ENCODE results near the gene PRB4. TPM values are rescaled to one million over a fixed set of nuclear protein-coding genes. Genes with fewer than 3 reads are reported as not detected.

Gene PRB4
- total and polyA plus RNA-seq, 2 donors from 2014 or later, result not detected

DNA sequence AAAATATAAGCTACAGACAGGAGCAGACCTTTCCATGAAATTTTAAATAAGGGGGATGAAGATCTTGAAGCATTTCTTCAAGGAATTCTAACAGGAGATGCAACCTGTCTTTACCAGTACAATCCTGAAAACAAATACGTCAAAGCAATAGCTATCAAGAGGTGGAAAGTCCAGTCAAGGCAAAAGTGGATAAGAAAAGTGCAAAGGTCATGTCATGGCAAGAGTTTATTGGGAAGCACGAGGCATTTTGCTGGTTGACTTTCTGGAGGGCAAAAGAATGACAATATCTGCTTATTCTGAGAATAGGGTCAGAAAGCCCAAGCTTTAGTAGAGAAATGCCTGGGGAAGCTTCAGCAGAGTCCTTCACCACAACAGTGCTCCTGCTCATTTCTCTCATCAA, 34.3 kb upstream of the PRB4 start:
- Histone ChIP-seq H3K27me3 (ENCODE audit: control insufficient read depth, insufficient read depth, low read length) (no peaks in the 10 kb centered on the region), H3K27ac (ENCODE audit: low read depth in 2 of 2, low read length in 2 of 2) (no peak overlapping the region), H3K4me3 (ENCODE audit: low read length in 3 of 3) (no peak overlapping the region), H3K4me1 (ENCODE audit: control insufficient read depth in 2 of 3, insufficient read depth in 2 of 3, low read depth in 1 of 3, low read length in 3 of 3) (no peaks in the 10 kb centered on the region), H3K9me3 (ENCODE audit: control insufficient read depth in 2 of 3, insufficient read depth in 1 of 3, low read length in 3 of 3) (peaks cover 0 to 3% (median 0%) of the 10 kb centered on the region in 3 donors), H3K36me3 (ENCODE audit: control insufficient read depth in 2 of 3, insufficient read depth in 3 of 3, low read length in 3 of 3) (no peaks in the 10 kb centered on the region), H3K9ac (ENCODE audit: low read length in 3 of 3) (no peak overlapping the region)
- TF ChIP-seq, protein P1, sequence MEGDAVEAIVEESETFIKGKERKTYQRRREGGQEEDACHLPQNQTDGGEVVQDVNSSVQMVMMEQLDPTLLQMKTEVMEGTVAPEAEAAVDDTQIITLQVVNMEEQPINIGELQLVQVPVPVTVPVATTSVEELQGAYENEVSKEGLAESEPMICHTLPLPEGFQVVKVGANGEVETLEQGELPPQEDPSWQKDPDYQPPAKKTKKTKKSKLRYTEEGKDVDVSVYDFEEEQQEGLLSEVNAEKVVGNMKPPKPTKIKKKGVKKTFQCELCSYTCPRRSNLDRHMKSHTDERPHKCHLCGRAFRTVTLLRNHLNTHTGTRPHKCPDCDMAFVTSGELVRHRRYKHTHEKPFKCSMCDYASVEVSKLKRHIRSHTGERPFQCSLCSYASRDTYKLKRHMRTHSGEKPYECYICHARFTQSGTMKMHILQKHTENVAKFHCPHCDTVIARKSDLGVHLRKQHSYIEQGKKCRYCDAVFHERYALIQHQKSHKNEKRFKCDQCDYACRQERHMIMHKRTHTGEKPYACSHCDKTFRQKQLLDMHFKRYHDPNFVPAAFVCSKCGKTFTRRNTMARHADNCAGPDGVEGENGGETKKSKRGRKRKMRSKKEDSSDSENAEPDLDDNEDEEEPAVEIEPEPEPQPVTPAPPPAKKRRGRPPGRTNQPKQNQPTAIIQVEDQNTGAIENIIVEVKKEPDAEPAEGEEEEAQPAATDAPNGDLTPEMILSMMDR (IDR thresholded peaks at IDR 0.05; ENCODE audit: borderline replicate concordance, extremely low read depth, insufficient read depth), result no peak
- DNase-seq, result no peak
- intact Hi-C loops (cut with DNase I), result no loop called here
- no peak for FAIRE-seq

- Histone ChIP-seq H3K27ac (ENCODE audit: low read depth in 2 of 2, low read length in 2 of 2) (no peak overlapping the region), H3K9me3 (ENCODE audit: control insufficient read depth in 2 of 3, insufficient read depth in 1 of 3, low read length in 3 of 3) (no peaks in the 10 kb centered on the region), H3K27me3 (ENCODE audit: control insufficient read depth, insufficient read depth, low read length) (no peaks in the 10 kb centered on the region), H3K4me3 (ENCODE audit: low read length in 3 of 3) (no peak overlapping the region), H3K4me1 (ENCODE audit: control insufficient read depth in 2 of 3, insufficient read depth in 2 of 3, low read depth in 1 of 3, low read length in 3 of 3) (no peaks in the 10 kb centered on the region), H3K36me3 (ENCODE audit: control insufficient read depth in 2 of 3, insufficient read depth in 3 of 3, low read length in 3 of 3) (no peaks in the 10 kb centered on the region), H3K9ac (ENCODE audit: low read length in 3 of 3) (no peak overlapping the region)
- intact Hi-C loops (cut with DNase I), result no loop called here
- DNase-seq, result no peak
- no peak for FAIRE-seq
- TF ChIP-seq, protein P1 (IDR thresholded peaks at IDR 0.05; ENCODE audit: borderline replicate concordance, extremely low read depth, insufficient read depth), result no peak
These were observed 14.2 kb upstream of the PRB4 start for GRCh38 chr12:11324426-11324825.

DNA sequence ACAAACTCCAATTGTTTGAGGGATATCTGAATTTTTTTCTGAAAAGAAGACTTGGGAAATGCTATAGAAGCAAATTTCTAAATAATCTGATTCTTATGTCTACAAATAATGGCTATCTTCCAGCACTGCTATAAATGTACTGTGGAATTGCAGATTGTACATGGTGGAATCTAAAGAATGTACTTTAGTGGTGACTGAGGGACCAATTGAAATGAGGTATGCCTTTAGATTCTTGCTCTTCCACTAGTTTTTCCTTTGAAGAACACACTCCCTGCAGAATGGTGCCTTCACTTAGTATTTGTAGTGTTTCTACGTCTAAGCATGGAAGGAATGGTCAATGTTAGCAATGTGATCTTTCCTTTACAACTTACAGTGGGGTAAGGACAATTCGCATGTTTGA, 11.7 kb upstream of the PRB4 start:
- intact Hi-C loops (cut with DNase I), result no loop called here
- Histone ChIP-seq H3K27ac (ENCODE audit: low read depth in 2 of 2, low read length in 2 of 2) (no peak overlapping the region), H3K4me3 (ENCODE audit: low read length in 3 of 3) (no peak overlapping the region), H3K9me3 (ENCODE audit: control insufficient read depth in 2 of 3, insufficient read depth in 1 of 3, low read length in 3 of 3) (no peaks in the 10 kb centered on the region), H3K4me1 (ENCODE audit: control insufficient read depth in 2 of 3, insufficient read depth in 2 of 3, low read depth in 1 of 3, low read length in 3 of 3) (no peaks in the 10 kb centered on the region), H3K36me3 (ENCODE audit: control insufficient read depth in 2 of 3, insufficient read depth in 3 of 3, low read length in 3 of 3) (no peaks in the 10 kb centered on the region), H3K9ac (ENCODE audit: low read length in 3 of 3) (no peak overlapping the region), H3K27me3 (ENCODE audit: control insufficient read depth, insufficient read depth, low read length) (no peaks in the 10 kb centered on the region)
- DNase-seq, result no peak
- FAIRE-seq, result no peak
- TF ChIP-seq, protein P1 (IDR thresholded peaks at IDR 0.05; ENCODE audit: borderline replicate concordance, extremely low read depth, insufficient read depth), result no peak

- no peaks in the 10 kb centered on the region for H3K36me3 ChIP-seq (ENCODE audit: control insufficient read depth in 2 of 3, insufficient read depth in 3 of 3, low read length in 3 of 3)
- TF ChIP-seq, protein P1 (IDR thresholded peaks at IDR 0.05; ENCODE audit: borderline replicate concordance, extremely low read depth, insufficient read depth), result no peak
- no peak for FAIRE-seq
- peaks cover 0 to 3% (median 2%) of the 10 kb centered on the region in 3 donors for H3K9me3 ChIP-seq (ENCODE audit: control insufficient read depth in 2 of 3, insufficient read depth in 1 of 3, low read length in 3 of 3)
- H3K9ac ChIP-seq (ENCODE audit: low read length in 3 of 3), result no peak overlapping the region
- no peaks in the 10 kb centered on the region for H3K27me3 ChIP-seq (ENCODE audit: control insufficient read depth, insufficient read depth, low read length)
- intact Hi-C loops (cut with DNase I), result no loop called here
- H3K27ac ChIP-seq (ENCODE audit: low read depth in 2 of 2, low read length in 2 of 2), result no peak overlapping the region
- no peak for DNase-seq
- H3K4me3 ChIP-seq (ENCODE audit: low read length in 3 of 3), result no peak overlapping the region
- no peaks in the 10 kb centered on the region for H3K4me1 ChIP-seq (ENCODE audit: control insufficient read depth in 2 of 3, insufficient read depth in 2 of 3, low read depth in 1 of 3, low read length in 3 of 3)
These were observed 3.1 kb downstream of the PRB4 start for GRCh38 chr12:11307143-11307542.

Data from kidney (tissue), 14 donors.